Sigmoid colon (tissue), 4 donors: ENCODE data around the gene GCHFR.

Source experiments
- EP300 ChIP-seq, 4 donors: sonication (generic); formaldehyde crosslinking; IDR thresholded peaks; one replicate each; pipeline ENCODE4 v1.6.1; 2017; ENCODE audit warnings: antibody characterized with exemption in 4 of 4
- POLR2AphosphoS5 ChIP-seq, 4 donors: sonication (generic); formaldehyde crosslinking; IDR thresholded peaks; one replicate each; pipeline ENCODE4 v1.6.1; 2017; ENCODE audit warnings: antibody characterized with exemption in 4 of 4
- TF ChIP-seq, protein P1 (sequence below), 4 experiments: fragments of 450-650 bp in 3 of 4; fragments of 200-600 bp in 1 of 4; IDR thresholded peaks; one replicate each; pipeline ENCODE4 v1.5.1; 2016 to 2019; ENCODE audit warnings: antibody characterized with exemption in 4 of 4, mild to moderate bottlenecking in 3 of 4, moderate library complexity in 2 of 4

DNA sequence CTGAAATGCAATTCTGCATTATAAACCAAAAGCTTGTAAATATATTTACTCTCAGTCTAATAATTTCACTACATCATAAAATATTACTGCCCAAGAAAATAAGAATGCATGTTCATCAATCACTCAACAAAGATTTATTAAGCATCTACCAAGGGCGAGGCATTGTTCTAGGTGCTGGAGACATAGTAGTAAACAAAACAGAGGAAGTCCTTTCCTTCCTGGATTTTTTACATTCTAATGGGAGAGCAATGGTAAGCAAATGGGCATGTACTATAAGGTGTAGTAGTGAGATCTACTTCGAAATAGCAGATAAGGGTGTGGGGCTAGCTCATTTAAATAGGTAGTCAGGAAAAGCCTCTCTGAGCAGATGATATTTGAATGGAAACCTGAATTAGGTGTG is 32.2 kb downstream of the GCHFR start:
- TF ChIP-seq EP300 (IDR thresholded peaks at IDR 0.05) = no peak
- TF ChIP-seq, protein P1, sequence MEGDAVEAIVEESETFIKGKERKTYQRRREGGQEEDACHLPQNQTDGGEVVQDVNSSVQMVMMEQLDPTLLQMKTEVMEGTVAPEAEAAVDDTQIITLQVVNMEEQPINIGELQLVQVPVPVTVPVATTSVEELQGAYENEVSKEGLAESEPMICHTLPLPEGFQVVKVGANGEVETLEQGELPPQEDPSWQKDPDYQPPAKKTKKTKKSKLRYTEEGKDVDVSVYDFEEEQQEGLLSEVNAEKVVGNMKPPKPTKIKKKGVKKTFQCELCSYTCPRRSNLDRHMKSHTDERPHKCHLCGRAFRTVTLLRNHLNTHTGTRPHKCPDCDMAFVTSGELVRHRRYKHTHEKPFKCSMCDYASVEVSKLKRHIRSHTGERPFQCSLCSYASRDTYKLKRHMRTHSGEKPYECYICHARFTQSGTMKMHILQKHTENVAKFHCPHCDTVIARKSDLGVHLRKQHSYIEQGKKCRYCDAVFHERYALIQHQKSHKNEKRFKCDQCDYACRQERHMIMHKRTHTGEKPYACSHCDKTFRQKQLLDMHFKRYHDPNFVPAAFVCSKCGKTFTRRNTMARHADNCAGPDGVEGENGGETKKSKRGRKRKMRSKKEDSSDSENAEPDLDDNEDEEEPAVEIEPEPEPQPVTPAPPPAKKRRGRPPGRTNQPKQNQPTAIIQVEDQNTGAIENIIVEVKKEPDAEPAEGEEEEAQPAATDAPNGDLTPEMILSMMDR (IDR thresholded peaks at IDR 0.05) = no peak
- no peak for TF ChIP-seq POLR2AphosphoS5 (IDR thresholded peaks at IDR 0.05)
